ENCODE data around the gene FXYD7.

DNA sequence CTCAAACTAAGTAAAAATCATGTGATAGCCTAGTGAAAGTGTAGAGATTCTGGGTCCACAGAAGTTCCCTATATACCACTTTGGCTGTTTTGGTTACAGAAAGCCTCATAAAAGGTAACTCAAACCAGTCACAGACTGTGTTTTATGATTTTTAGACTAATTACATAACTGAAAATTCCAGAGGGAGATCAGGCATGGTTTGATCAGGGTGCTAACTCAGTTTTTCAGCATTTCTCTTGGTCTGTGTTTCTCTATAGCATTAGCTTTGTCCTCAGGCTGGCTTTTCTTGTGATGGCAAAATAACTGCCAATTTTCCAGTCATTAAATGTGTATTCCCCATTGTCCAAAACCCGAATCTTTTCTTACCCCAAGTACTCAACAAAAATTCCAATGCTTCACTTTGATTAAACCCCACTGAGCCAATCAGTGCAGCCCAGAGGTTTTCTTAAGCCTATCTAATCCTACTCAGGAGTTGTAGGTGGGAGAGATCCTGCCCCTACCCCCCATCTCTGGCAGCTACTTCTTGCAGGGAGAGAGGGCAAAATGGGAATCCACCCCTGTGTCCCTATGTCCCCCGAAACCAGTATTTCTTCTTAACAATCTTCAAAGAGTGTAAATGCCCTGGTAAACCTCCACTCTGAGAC is 36.0 kb upstream of the FXYD7 start:
- TF ChIP-seq, protein P1, sequence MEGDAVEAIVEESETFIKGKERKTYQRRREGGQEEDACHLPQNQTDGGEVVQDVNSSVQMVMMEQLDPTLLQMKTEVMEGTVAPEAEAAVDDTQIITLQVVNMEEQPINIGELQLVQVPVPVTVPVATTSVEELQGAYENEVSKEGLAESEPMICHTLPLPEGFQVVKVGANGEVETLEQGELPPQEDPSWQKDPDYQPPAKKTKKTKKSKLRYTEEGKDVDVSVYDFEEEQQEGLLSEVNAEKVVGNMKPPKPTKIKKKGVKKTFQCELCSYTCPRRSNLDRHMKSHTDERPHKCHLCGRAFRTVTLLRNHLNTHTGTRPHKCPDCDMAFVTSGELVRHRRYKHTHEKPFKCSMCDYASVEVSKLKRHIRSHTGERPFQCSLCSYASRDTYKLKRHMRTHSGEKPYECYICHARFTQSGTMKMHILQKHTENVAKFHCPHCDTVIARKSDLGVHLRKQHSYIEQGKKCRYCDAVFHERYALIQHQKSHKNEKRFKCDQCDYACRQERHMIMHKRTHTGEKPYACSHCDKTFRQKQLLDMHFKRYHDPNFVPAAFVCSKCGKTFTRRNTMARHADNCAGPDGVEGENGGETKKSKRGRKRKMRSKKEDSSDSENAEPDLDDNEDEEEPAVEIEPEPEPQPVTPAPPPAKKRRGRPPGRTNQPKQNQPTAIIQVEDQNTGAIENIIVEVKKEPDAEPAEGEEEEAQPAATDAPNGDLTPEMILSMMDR (IDR thresholded peaks at IDR 0.05; ENCODE audit: poor library complexity, severe bottlenecking) = no peak
- TF ChIP-seq EZH2 (IDR thresholded peaks at IDR 0.05; ENCODE audit: borderline replicate concordance, insufficient read depth, low read length, poor library complexity, severe bottlenecking) (no peak), RAD21 (conservative IDR thresholded peaks at IDR 0.05) (no peak), EP300 (conservative IDR thresholded peaks at IDR 0.05; ENCODE audit: poor library complexity, severe bottlenecking) (no peak), MXI1 (conservative IDR thresholded peaks at IDR 0.05; ENCODE audit: poor library complexity, severe bottlenecking) (no peak), POLR2AphosphoS5 (IDR thresholded peaks at IDR 0.05) (no peak)
- TF ChIP-seq, protein P2, sequence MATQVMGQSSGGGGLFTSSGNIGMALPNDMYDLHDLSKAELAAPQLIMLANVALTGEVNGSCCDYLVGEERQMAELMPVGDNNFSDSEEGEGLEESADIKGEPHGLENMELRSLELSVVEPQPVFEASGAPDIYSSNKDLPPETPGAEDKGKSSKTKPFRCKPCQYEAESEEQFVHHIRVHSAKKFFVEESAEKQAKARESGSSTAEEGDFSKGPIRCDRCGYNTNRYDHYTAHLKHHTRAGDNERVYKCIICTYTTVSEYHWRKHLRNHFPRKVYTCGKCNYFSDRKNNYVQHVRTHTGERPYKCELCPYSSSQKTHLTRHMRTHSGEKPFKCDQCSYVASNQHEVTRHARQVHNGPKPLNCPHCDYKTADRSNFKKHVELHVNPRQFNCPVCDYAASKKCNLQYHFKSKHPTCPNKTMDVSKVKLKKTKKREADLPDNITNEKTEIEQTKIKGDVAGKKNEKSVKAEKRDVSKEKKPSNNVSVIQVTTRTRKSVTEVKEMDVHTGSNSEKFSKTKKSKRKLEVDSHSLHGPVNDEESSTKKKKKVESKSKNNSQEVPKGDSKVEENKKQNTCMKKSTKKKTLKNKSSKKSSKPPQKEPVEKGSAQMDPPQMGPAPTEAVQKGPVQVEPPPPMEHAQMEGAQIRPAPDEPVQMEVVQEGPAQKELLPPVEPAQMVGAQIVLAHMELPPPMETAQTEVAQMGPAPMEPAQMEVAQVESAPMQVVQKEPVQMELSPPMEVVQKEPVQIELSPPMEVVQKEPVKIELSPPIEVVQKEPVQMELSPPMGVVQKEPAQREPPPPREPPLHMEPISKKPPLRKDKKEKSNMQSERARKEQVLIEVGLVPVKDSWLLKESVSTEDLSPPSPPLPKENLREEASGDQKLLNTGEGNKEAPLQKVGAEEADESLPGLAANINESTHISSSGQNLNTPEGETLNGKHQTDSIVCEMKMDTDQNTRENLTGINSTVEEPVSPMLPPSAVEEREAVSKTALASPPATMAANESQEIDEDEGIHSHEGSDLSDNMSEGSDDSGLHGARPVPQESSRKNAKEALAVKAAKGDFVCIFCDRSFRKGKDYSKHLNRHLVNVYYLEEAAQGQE (IDR thresholded peaks at IDR 0.05; ENCODE audit: borderline replicate concordance) = no peak

All from neural cell (in vitro differentiated cells).